NCI-H1105 treated with DMSO at 0.1 percent for 48 hours (cell line): ENCODE results near the gene TPCN2.

Experiments used
- DNase-seq: peaks from one replicate; lab custom pipeline; 2025; lab: John Stamatoyannopoulos, UW

The TPCN2 gene

GRCh38 chr11:69010964-69011623, 37.6 kb upstream of the TPCN2 start:
- no peak for DNase-seq

- no peak for DNase-seq
These were observed 37.1 kb upstream of the TPCN2 start for GRCh38 chr11:69011624-69012091.

- no peak for DNase-seq
These were observed 36.4 kb upstream of the TPCN2 start for GRCh38 chr11:69012092-69013008.

- no peak for DNase-seq
These were observed 35.5 kb upstream of the TPCN2 start, which contains the start of gene MRGPRF for GRCh38 chr11:69013009-69013951. Gene MRGPRF, minus strand, starts transcription at chr11:69013246. Its CDS starts 3,345 bp downstream, at chr11:69009901.

- DNase-seq, result no peak
These were observed 34.5 kb upstream of the TPCN2 start for GRCh38 chr11:69014084-69014851.

- DNase-seq, result no peak
These were observed 33.7 kb upstream of the TPCN2 start for GRCh38 chr11:69014898-69015549.

- no peak for DNase-seq
These were observed 30.8 kb upstream of the TPCN2 start for GRCh38 chr11:69017951-69018350.

GRCh38 chr11:69018924-69019323, 29.8 kb upstream of the TPCN2 start:
- no peak for DNase-seq

- no peak for DNase-seq
These were observed 26.5 kb upstream of the TPCN2 start for GRCh38 chr11:69022260-69022659.

- no peak for DNase-seq
These were observed 24.2 kb upstream of the TPCN2 start for GRCh38 chr11:69024509-69024908.

GRCh38 chr11:69027704-69028372, 20.9 kb upstream of the TPCN2 start:
- DNase-seq, result no peak

GRCh38 chr11:69030301-69030700, 18.4 kb upstream of the TPCN2 start:
- DNase-seq, result no peak

GRCh38 chr11:69032833-69033232, 15.9 kb upstream of the TPCN2 start:
- DNase-seq, result no peak

- DNase-seq, result no peak
These were observed 15.3 kb upstream of the TPCN2 start for GRCh38 chr11:69033431-69033830.

GRCh38 chr11:69034123-69034867, 14.4 kb upstream of the TPCN2 start:
- no peak for DNase-seq

- no peak for DNase-seq
These were observed 13.4 kb upstream of the TPCN2 start for GRCh38 chr11:69035150-69035945.

- DNase-seq, result no peak
These were observed 12.8 kb upstream of the TPCN2 start for GRCh38 chr11:69035946-69036340.

- DNase-seq, result no peak
These were observed 11.7 kb upstream of the TPCN2 start for GRCh38 chr11:69037074-69037473.

- DNase-seq, result no peak
These were observed 11.2 kb upstream of the TPCN2 start for GRCh38 chr11:69037544-69037943.
